ENCODE results near the gene STK32C. TPM values are rescaled to one million over a fixed set of nuclear protein-coding genes. Genes with fewer than 3 reads are reported as not detected.

The STK32C gene
- total RNA-seq, 1 donor from 2014 or later, result 9.9 TPM

DNA sequence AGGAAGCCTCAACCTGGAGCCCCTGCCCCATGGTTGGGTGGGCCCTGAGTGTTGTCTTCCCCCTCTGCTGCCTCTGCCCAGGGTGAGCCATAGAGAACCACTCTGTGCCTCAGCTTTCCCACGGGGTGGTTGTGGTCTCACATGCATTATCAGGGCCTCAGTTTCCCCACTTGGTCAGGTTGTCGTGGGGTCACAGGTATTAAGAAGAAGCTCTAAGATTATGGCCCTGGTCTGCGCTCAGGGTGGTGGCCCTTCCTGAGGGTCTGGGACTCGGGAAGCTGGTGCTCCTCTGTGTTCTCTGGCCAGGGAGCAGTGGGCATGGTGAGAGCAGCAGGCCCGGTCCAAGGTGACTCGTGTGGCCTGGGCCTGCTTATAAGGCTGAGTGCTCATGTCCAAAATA lies 42.0 kb upstream of the STK32C start:
- Mint-ChIP-seq H3K36me3 (peaks cover 12% of the 10 kb centered on the region), H3K27me3 (ENCODE audit: low read depth) (no peaks in the 10 kb centered on the region), H3K9me3 (no peaks in the 10 kb centered on the region), H3K4me1 (no peaks in the 10 kb centered on the region), H3K4me3 (no peak overlapping the region), H3K27ac (no peak overlapping the region)
- no peak for DNase-seq (ENCODE audit: low spot score in 2 of 2, unreplicated experiment in 2 of 2)
- TF ChIP-seq, protein P1, sequence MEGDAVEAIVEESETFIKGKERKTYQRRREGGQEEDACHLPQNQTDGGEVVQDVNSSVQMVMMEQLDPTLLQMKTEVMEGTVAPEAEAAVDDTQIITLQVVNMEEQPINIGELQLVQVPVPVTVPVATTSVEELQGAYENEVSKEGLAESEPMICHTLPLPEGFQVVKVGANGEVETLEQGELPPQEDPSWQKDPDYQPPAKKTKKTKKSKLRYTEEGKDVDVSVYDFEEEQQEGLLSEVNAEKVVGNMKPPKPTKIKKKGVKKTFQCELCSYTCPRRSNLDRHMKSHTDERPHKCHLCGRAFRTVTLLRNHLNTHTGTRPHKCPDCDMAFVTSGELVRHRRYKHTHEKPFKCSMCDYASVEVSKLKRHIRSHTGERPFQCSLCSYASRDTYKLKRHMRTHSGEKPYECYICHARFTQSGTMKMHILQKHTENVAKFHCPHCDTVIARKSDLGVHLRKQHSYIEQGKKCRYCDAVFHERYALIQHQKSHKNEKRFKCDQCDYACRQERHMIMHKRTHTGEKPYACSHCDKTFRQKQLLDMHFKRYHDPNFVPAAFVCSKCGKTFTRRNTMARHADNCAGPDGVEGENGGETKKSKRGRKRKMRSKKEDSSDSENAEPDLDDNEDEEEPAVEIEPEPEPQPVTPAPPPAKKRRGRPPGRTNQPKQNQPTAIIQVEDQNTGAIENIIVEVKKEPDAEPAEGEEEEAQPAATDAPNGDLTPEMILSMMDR (IDR thresholded peaks at IDR 0.05; ENCODE audit: unreplicated experiment), result no peak

DNA sequence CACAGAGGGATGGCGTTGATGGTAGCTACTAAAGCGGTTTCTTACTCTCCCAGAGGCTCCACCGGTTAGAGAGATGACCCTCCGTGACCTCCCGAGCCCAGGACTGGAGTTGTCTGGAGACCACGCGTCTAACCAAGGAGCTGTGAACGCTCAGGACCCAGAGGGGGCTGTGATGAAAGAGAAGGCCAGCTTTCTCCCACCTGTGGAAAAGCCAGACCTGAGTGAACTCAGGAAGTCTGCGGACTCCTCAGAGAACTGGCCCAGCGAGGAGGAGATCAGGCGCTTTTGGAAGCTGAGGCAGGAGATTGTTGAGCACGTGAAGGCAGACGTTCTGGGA lies 40.1 kb upstream of the STK32C start:
- Mint-ChIP-seq H3K4me3 (no peak overlapping the region), H3K36me3 (peaks cover 28% of the 10 kb centered on the region), H3K4me1 (no peaks in the 10 kb centered on the region), H3K27ac (no peak overlapping the region), H3K27me3 (ENCODE audit: low read depth) (no peaks in the 10 kb centered on the region), H3K9me3 (no peaks in the 10 kb centered on the region)
- DNase-seq (ENCODE audit: low spot score in 2 of 2, unreplicated experiment in 2 of 2), result no peak
- TF ChIP-seq, protein P1 (IDR thresholded peaks at IDR 0.05; ENCODE audit: unreplicated experiment), result no peak

- Mint-ChIP-seq H3K27ac (no peak overlapping the region), H3K4me3 (no peak overlapping the region), H3K9me3 (peaks cover 3% of the 10 kb centered on the region), H3K4me1 (no peaks in the 10 kb centered on the region), H3K36me3 (peaks cover 31% of the 10 kb centered on the region), H3K27me3 (ENCODE audit: low read depth) (no peaks in the 10 kb centered on the region)
- no peak for DNase-seq (ENCODE audit: low spot score in 2 of 2, unreplicated experiment in 2 of 2)
- TF ChIP-seq, protein P1 (IDR thresholded peaks at IDR 0.05; ENCODE audit: unreplicated experiment), result no peak
Observed at GRCh38 chr10:132347211-132347930, 39.6 kb upstream of the STK32C start.

- H3K9me3 Mint-ChIP-seq, result peaks cover 7% of the 10 kb centered on the region
- H3K4me1 Mint-ChIP-seq, result no peaks in the 10 kb centered on the region
- no peaks in the 10 kb centered on the region for H3K27me3 Mint-ChIP-seq (ENCODE audit: low read depth)
- TF ChIP-seq, protein P1 (IDR thresholded peaks at IDR 0.05; ENCODE audit: unreplicated experiment), result no peak
- DNase-seq (ENCODE audit: low spot score in 2 of 2, unreplicated experiment in 2 of 2), result no peak
- no peak overlapping the region for H3K4me3 Mint-ChIP-seq
- peaks cover 37% of the 10 kb centered on the region for H3K36me3 Mint-ChIP-seq
- no peak overlapping the region for H3K27ac Mint-ChIP-seq
Observed at GRCh38 chr10:132346806-132347205, 39.1 kb upstream of the STK32C start.

- Mint-ChIP-seq H3K36me3 (peaks cover 42% of the 10 kb centered on the region), H3K4me3 (no peak overlapping the region), H3K9me3 (peaks cover 9% of the 10 kb centered on the region), H3K4me1 (no peaks in the 10 kb centered on the region), H3K27ac (no peak overlapping the region), H3K27me3 (ENCODE audit: low read depth) (no peaks in the 10 kb centered on the region)
- DNase-seq (ENCODE audit: low spot score in 2 of 2, unreplicated experiment in 2 of 2), result no peak
- TF ChIP-seq, protein P1 (IDR thresholded peaks at IDR 0.05; ENCODE audit: unreplicated experiment), result no peak
Observed at GRCh38 chr10:132345345-132345744, 37.6 kb upstream of the STK32C start.

Measured in mesothelial cell of epicardium (in vitro differentiated cells).